Activated naive CD8-positive, alpha-beta T cell treated with anti-CD3 and anti-CD28 coated beads, Interleukin-2, amount 10 ng/mL, durations not matched to agents 7 days and 5 days (primary cell): ENCODE measurements around the gene GALNT12. TPM values are rescaled to one million over a fixed set of nuclear protein-coding genes. Genes with fewer than 3 reads are reported as not detected.

Experiments
- ATAC-seq: fragments of 150-1000 bp; cut with Tn5 transposase; one replicate; pipeline ENCODE4 v1.10.0; 2021; ENCODE audit warnings: low read depth, moderate library complexity
- POLR2A ChIA-PET: fragments of 350-600 bp; sonication (Branson Sonifier 250); formaldehyde crosslinking; loops from one replicate; lab custom pipeline; 2021; ENCODE audit warnings: antibody characterized with exemption; lab: Charles Lee
- DNase-seq: peaks from one replicate; pipeline ENCODE4 v3.0.0; 2021
- H3K27ac Mint-ChIP-seq: one replicate; pipeline ENCODE4 v1.8.0; 2022; ENCODE audit warnings: mild to moderate bottlenecking, mixed read lengths
- H3K27me3 Mint-ChIP-seq: one replicate; pipeline ENCODE4 v1.8.0; 2022; ENCODE audit warnings: mild to moderate bottlenecking, moderate library complexity, mixed read lengths
- H3K36me3 Mint-ChIP-seq: one replicate; pipeline ENCODE4 v1.8.0; 2021; ENCODE audit warnings: mild to moderate bottlenecking, mixed read lengths
- H3K4me1 Mint-ChIP-seq: one replicate; pipeline ENCODE4 v1.8.0; 2021; ENCODE audit warnings: mixed read lengths
- H3K4me3 Mint-ChIP-seq: one replicate; pipeline ENCODE4 v1.8.0; 2022; ENCODE audit warnings: mild to moderate bottlenecking, moderate library complexity, mixed read lengths
- H3K9me3 Mint-ChIP-seq: one replicate; pipeline ENCODE4 v1.8.0; 2021; ENCODE audit warnings: mixed read lengths
- total RNA-seq, 2 experiments: library from RNA; stranded (reverse); gene quantifications; one replicate each; pipeline ENCODE4 v1.2.3, GENCODE V29; 2021

Gene GALNT12
- total RNA-seq, 2 experiments from 2014 or later = 12.2 to 12.6 TPM

DNA sequence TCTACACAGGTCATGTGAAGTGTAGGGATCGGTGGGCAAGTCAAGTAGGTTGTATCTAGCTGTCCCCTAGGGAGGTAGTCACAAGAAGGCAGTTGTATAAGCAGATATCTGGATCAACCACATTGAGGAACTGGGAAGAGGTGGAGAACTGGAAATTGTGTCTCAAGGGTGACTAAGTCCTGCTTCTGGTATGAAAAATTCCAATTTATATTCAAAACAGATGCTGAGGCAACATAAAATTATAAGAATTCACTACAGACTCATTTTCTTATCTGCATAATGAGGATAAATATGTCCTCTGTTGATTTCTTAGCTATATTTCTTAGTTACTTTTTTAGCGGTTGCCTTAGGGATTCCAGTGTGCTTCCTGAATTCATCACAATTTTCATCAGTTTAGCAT, 46.8 kb downstream of the GALNT12 start:
- Mint-ChIP-seq H3K4me1 (peaks cover 9% of the 10 kb centered on the region), H3K27ac (no peak overlapping the region), H3K4me3 (no peak overlapping the region), H3K9me3 (peaks cover 4% of the 10 kb centered on the region), H3K36me3 (peaks cover 4% of the 10 kb centered on the region), H3K27me3 (peaks cover 12% of the 10 kb centered on the region)
- DNase-seq = no peak
- no peak for ATAC-seq
- POLR2A ChIA-PET = interaction anchor here (0.7 kb wide), 1 partner anchor 49 kb away, joined by 5 read pairs; no protein-coding TSS in a partner anchor

DNA sequence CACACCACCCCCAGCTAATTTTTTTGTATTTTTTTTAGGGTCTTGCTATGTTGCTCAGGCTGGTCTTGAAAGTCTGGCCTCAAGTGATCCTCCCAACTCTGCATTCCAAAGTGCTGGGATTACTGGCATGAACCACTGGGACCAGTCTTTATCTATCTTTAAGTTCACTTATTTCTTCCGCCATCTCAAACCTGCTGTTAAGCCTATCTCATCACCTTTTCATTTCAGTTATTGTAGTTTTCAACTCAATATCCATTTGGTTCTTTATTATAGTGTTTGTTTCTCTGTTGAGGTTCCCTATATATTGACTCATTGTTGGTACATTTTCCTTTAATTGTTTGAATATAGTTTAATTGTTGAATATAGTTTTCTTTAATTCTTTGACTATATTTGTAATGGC, 48.1 kb downstream of the GALNT12 start:
- H3K27ac Mint-ChIP-seq = no peak overlapping the region
- ATAC-seq = no peak
- peaks cover 4% of the 10 kb centered on the region for H3K36me3 Mint-ChIP-seq
- peaks cover 4% of the 10 kb centered on the region for H3K9me3 Mint-ChIP-seq
- peaks cover 17% of the 10 kb centered on the region for H3K27me3 Mint-ChIP-seq
- POLR2A ChIA-PET = no interaction called here
- H3K4me3 Mint-ChIP-seq = no peak overlapping the region
- DNase-seq = no peak
- peaks cover 9% of the 10 kb centered on the region for H3K4me1 Mint-ChIP-seq

DNA sequence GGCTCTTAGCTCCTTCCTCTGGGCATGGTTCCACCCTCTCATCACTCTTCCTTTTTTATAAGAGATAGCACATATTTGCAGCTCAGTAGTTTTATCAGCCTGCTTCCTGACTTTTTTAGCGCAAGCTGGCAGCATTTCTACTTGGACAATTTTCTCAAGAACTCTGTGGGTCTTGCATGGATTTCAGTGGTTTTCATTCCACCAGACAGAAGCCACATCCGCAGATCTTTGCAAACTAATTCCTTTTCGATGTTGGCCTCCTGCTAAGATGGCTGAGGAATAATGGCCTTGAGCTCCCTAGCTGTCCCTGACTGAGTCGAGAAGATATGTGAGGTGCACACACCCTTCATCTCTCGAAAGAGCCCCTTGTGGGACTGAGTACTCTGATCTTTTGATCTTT, 49.5 kb downstream of the GALNT12 start:
- DNase-seq (no peak), ATAC-seq (no peak)
- Mint-ChIP-seq H3K9me3 (peaks cover 4% of the 10 kb centered on the region), H3K4me1 (peaks cover under 1% of the 10 kb centered on the region), H3K27ac (no peak overlapping the region), H3K36me3 (no peaks in the 10 kb centered on the region), H3K27me3 (peaks cover 17% of the 10 kb centered on the region), H3K4me3 (no peak overlapping the region)
- POLR2A ChIA-PET = interaction anchor here (0.6 kb wide), 1 partner anchor 16 kb away, joined by 3 read pairs; no protein-coding TSS in a partner anchor

DNA sequence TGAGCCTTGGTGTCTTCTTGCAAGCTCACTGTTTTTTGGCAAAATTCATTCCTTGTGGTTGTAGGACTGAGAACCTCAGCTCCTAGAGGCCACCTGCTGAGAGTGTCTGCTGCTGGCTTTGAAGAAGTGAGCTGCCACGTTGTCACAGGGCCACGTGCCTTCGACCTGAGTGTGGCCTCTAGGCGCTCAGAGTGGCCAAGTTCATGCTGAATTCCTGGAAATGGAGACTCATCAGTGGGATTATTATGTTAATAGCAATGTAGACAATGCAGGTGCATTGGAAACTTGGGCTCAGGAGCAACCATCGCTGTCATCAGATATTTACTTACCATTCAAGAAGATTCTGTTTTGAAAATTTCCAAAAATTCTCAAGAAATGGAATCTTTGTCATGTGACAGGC, 52.5 kb downstream of the GALNT12 start:
- Mint-ChIP-seq H3K27me3 (peaks cover 24% of the 10 kb centered on the region), H3K27ac (no peak overlapping the region), H3K36me3 (peaks cover 1% of the 10 kb centered on the region), H3K4me1 (no peaks in the 10 kb centered on the region), H3K4me3 (no peak overlapping the region), H3K9me3 (peaks cover 3% of the 10 kb centered on the region)
- DNase-seq (no peak), ATAC-seq (no peak)
- POLR2A ChIA-PET = no interaction called here

GRCh38 chr9:98860871-98861293, 53.4 kb downstream of the GALNT12 start:
- Mint-ChIP-seq H3K9me3 (peaks cover 3% of the 10 kb centered on the region), H3K27ac (no peak overlapping the region), H3K27me3 (peaks cover 27% of the 10 kb centered on the region), H3K36me3 (peaks cover 1% of the 10 kb centered on the region), H3K4me1 (no peaks in the 10 kb centered on the region), H3K4me3 (no peak overlapping the region)
- POLR2A ChIA-PET = no interaction called here
- no peak for DNase-seq
- no peak for ATAC-seq

GRCh38 chr9:98861781-98862504, 54.5 kb downstream of the GALNT12 start:
- POLR2A ChIA-PET = interaction anchor here (0.7 kb wide), 1 partner anchor 306 kb away, joined by 3 read pairs; no protein-coding TSS in a partner anchor
- ATAC-seq = no peak
- peaks cover 31% of the 10 kb centered on the region for H3K27me3 Mint-ChIP-seq

GRCh38 chr9:98862936-98863335, 55.5 kb downstream of the GALNT12 start:
- no peak overlapping the region for H3K4me3 Mint-ChIP-seq
- ATAC-seq (no peak), DNase-seq (no peak)
- peaks cover 11% of the 10 kb centered on the region for H3K4me1 Mint-ChIP-seq
- no peaks in the 10 kb centered on the region for H3K9me3 Mint-ChIP-seq
- POLR2A ChIA-PET = no interaction called here
- peaks cover 1% of the 10 kb centered on the region for H3K36me3 Mint-ChIP-seq
- peaks cover 26% of the 10 kb centered on the region for H3K27me3 Mint-ChIP-seq
- no peak overlapping the region for H3K27ac Mint-ChIP-seq

More at GRCh38 chr9:98861781-98862504, 54.5 kb downstream of the GALNT12 start:
- Mint-ChIP-seq H3K27ac (no peak overlapping the region), H3K4me1 (peaks cover 2% of the 10 kb centered on the region), H3K9me3 (peaks cover 3% of the 10 kb centered on the region), H3K36me3 (peaks cover 1% of the 10 kb centered on the region), H3K4me3 (no peak overlapping the region)
- DNase-seq = no peak

- Mint-ChIP-seq H3K27ac (no peak overlapping the region), H3K36me3 (peaks cover 1% of the 10 kb centered on the region), H3K27me3 (peaks cover 30% of the 10 kb centered on the region), H3K9me3 (no peaks in the 10 kb centered on the region), H3K4me3 (no peak overlapping the region), H3K4me1 (peaks cover 12% of the 10 kb centered on the region)
- POLR2A ChIA-PET = no interaction called here
- ATAC-seq (no peak), DNase-seq (no peak)
Measured at GRCh38 chr9:98864281-98865174, 57.1 kb downstream of the GALNT12 start.

GRCh38 chr9:98865284-98865875, 57.9 kb downstream of the GALNT12 start:
- Mint-ChIP-seq H3K27me3 (peaks cover 26% of the 10 kb centered on the region), H3K9me3 (no peaks in the 10 kb centered on the region), H3K4me1 (peaks cover 12% of the 10 kb centered on the region), H3K4me3 (no peak overlapping the region), H3K27ac (no peak overlapping the region), H3K36me3 (peaks cover 1% of the 10 kb centered on the region)
- DNase-seq (no peak), ATAC-seq (no peak)
- POLR2A ChIA-PET = no interaction called here

DNA sequence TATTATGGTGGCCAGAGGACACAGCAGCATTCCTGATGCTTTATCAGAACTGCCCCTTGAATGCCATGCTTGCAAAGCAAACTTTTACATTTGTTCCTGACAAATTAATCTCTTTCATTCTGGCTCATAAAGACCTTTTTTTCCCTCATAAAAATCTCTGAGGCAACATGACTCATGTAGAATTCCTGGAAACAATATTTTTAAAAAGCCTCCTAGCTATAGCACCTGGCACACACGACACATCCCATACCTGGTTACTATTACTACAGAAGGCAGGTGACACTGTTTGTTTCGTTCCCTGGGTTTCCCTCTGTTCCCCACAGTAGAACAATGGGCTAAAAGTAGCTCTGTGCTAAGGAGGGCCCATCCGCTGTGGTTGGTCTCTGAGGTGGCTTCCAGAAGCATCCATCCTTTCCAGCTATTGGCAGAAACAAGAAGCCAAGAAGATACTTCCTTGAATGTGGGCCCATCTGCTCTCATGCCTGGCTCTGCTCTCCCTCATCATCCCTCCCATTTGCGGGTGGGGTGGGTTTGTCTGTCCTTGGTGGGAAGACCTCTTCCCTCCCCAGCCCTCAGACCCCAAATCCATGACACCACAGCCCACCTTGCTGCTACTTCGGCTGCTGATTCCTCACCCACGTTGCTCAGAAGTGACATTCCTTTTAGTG, 59.1 kb downstream of the GALNT12 start:
- peaks cover 26% of the 10 kb centered on the region for H3K27me3 Mint-ChIP-seq
- DNase-seq (no peak), ATAC-seq (no peak)
- POLR2A ChIA-PET = no interaction called here
- H3K4me3 Mint-ChIP-seq = no peak overlapping the region
- no peaks in the 10 kb centered on the region for H3K9me3 Mint-ChIP-seq
- H3K4me1 Mint-ChIP-seq = peaks cover 12% of the 10 kb centered on the region
- H3K27ac Mint-ChIP-seq = no peak overlapping the region
- peaks cover 1% of the 10 kb centered on the region for H3K36me3 Mint-ChIP-seq

DNA sequence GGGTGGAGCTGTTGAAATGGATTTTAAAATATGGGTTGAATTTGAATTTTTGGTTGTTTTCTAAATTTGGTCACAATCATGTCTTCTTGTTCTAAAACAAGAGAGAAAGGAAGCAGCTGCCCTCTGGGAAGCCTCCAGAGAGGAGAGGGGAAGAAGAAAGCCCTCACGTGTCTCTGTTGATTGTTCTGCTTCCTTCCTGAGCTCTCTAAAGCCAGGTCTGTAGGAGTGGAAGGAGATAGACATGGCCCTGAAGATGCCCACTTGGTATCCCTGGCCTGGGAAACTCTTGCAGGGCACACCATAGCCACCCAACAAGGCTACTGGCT, 59.6 kb downstream of the GALNT12 start:
- no peaks in the 10 kb centered on the region for H3K9me3 Mint-ChIP-seq
- H3K4me1 Mint-ChIP-seq = peaks cover 12% of the 10 kb centered on the region
- H3K27ac Mint-ChIP-seq = no peak overlapping the region

DNA sequence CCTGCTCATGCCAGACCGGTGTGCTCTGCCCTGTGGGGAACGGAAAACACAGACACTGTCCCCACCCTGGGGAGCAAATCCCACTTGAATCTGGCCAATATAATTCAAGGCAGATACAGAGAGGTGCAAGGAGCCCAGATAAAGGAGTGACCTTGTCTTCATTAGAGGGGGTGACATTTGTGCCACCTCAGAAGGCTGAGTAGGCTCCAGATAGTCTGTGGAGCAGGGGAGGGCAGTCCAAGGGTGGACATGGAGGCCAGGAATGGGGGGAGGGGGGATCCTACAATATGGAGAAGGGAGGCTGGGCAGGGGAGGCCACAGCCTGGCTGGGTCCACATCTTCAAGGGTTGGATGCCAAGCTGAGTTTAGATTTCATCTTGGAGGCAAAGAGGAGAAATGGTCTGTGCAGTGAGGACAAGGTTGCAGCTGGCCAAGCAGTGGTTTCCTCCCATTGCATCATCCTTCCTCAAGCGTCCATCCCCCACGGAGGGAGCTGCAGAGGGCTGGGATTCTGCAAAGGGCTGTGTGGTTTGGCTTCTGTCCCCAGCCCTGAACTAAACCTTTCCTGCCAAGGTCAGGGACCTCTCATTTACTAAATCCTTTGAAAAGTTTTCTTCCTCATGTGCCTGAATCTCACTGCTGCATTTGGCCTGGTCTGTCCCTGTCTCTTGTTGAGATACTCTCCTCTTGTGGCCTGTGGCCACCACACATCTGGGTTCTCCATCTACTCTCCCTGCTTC, 60.1 kb downstream of the GALNT12 start:
- no peak overlapping the region for H3K4me3 Mint-ChIP-seq
- POLR2A ChIA-PET = no interaction called here
- DNase-seq (no peak), ATAC-seq (no peak)
- peaks cover 26% of the 10 kb centered on the region for H3K27me3 Mint-ChIP-seq
- H3K9me3 Mint-ChIP-seq = no peaks in the 10 kb centered on the region
- H3K4me1 Mint-ChIP-seq = peaks cover 12% of the 10 kb centered on the region
- no peak overlapping the region for H3K27ac Mint-ChIP-seq
- H3K36me3 Mint-ChIP-seq = peaks cover 1% of the 10 kb centered on the region

More for the DNA sequence above, 59.6 kb downstream of the GALNT12 start:
- Mint-ChIP-seq H3K27me3 (peaks cover 26% of the 10 kb centered on the region), H3K36me3 (peaks cover 1% of the 10 kb centered on the region), H3K4me3 (no peak overlapping the region)
- ATAC-seq = no peak
- POLR2A ChIA-PET = no interaction called here
- no peak for DNase-seq
